ENCODE data around the gene FAF1. TPM values are rescaled to one million over a fixed set of nuclear protein-coding genes. Genes with fewer than 3 reads are reported as not detected.

FAF1 gene
- total and polyA plus RNA-seq, 9 of the 15 experiments (the other 6 are each of a cell fraction or from before 2014, with no cell fraction given): 48.7 to 225 (median 118) TPM

- TF ChIP-seq GMEB1 (CRISPR knock-in tag; IDR thresholded peaks at IDR 0.05): no peak
- no peak for TF ChIP-seq ZNF436 (CRISPR knock-in tag; IDR thresholded peaks at IDR 0.05)
- no peak for TF ChIP-seq ZNF655 (CRISPR knock-in tag; IDR thresholded peaks at IDR 0.05)
- no peak for TF ChIP-seq U2AF2 (optimal IDR thresholded peaks at IDR 0.05; ENCODE audit: low read depth, low read length)
- TF ChIP-seq NBN (IDR thresholded peaks at IDR 0.05; ENCODE audit: low read depth): no peak
- TF ChIP-seq ZNF354B (CRISPR knock-in tag; IDR thresholded peaks at IDR 0.05): no peak
- no peak for TF ChIP-seq ZNF3 (CRISPR knock-in tag; IDR thresholded peaks at IDR 0.05)
- TF ChIP-seq VEZF1 (CRISPR knock-in tag; IDR thresholded peaks at IDR 0.05): no peak
- TF ChIP-seq TAF1 (IDR thresholded peaks at IDR 0.05; ENCODE audit: control insufficient read depth, extremely low read depth, insufficient read depth, low read length, severe bottlenecking): no peak
- no peak for TF ChIP-seq ARID1B (IDR thresholded peaks at IDR 0.05)
- no peak for TF ChIP-seq HSF4 (CRISPR knock-in tag; IDR thresholded peaks at IDR 0.05; ENCODE audit: borderline replicate concordance)
- no peak for TF ChIP-seq PPARD (CRISPR knock-in tag; IDR thresholded peaks at IDR 0.05)
- no peak for TF ChIP-seq ZNF695 (CRISPR knock-in tag; IDR thresholded peaks at IDR 0.05)
- no peak for TF ChIP-seq SNIP1 (IDR thresholded peaks at IDR 0.05; ENCODE audit: low read depth)
- TF ChIP-seq ZNF316 (IDR thresholded peaks at IDR 0.05): no peak
- TF ChIP-seq FOXM1 (IDR thresholded peaks at IDR 0.05; ENCODE audit: low read depth): no peak
- no peak for TF ChIP-seq FOXM1 (CRISPR knock-in tag; IDR thresholded peaks at IDR 0.05; ENCODE audit: low read depth)
Measured at GRCh38 chr1:50710099-50710498, 250.0 kb downstream of the FAF1 start (continued).

Data from K562 (cell line).